OCI-LY7 (cell line): ENCODE results near the gene ZNF311.

Experiments used
- CTCF ChIP-seq: fragments of 200-600 bp; sonication (generic); conservative IDR thresholded peaks from 2 replicates; pipeline ENCODE4 v1.5.1; 2014; ENCODE audit warnings: mild to moderate bottlenecking, antibody characterized with exemption, low read length, moderate library complexity, mixed read lengths
- EZH2phosphoT487 ChIP-seq: fragments of 200-600 bp; sonication (generic); IDR thresholded peaks from 2 replicates; pipeline ENCODE4 v1.6.1; 2018; ENCODE audit warnings: low read depth, borderline replicate concordance, mild to moderate bottlenecking, mixed run types, antibody characterized with exemption, low read length, moderate library complexity, mixed read lengths

DNA sequence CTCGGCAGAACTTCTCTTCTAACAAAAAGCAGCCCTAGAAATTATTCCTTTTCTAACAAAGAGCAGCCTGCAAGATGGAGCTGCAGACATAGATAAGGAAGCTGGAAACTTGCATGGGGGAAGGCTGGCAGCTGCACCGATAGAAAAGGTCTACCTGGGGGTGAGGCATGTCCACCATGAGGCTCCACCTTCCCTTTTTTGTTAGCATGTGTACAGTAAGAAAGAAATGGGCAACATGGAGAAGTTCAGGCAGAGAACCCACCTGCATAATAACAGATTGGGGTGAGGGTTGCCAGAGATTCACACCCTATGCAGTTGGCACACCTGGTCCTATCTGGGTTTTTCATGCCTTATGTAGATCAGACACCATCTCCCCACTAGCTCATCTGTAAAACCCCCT is 25.4 kb downstream of the ZNF311 start:
- TF ChIP-seq CTCF (no peak), EZH2phosphoT487 (no peak)
